Kidney (tissue), 14 donors: ENCODE results near the gene PTPRM. TPM values are rescaled to one million over a fixed set of nuclear protein-coding genes. Genes with fewer than 3 reads are reported as not detected.
A peak's percentile ranks its signal among the peaks of the same experiment; 100 is the strongest.

ENCODE experiments used
- DNase-seq, 5 donors: peaks; one replicate each; pipeline ENCODE4 v3.0.0-alpha.2; 2013 to 2020
- FAIRE-seq: peaks from 2 replicates; lab custom pipeline; 2012; peaks lifted over from hg19 to GRCh38; lab: Jason Lieb, UNC
- H3K27ac ChIP-seq, 2 donors: one replicate each; pipeline ENCODE4 v1.7.0; 2013; ENCODE audit warnings: low read depth in 2 of 2, low read length in 2 of 2, inconsistent platforms in 1 of 2
- H3K27me3 ChIP-seq: one replicate; pipeline ENCODE4 v1.7.1; 2013; ENCODE audit warnings: low read length, inconsistent platforms; ENCODE audit not compliant: control insufficient read depth, insufficient read depth
- H3K36me3 ChIP-seq, 3 donors: one replicate each; pipeline versions ENCODE4 v1.7.0 to v1.7.1; 2013; ENCODE audit warnings: low read length in 3 of 3, control low read depth in 1 of 3, inconsistent platforms in 1 of 3; ENCODE audit not compliant: insufficient read depth in 3 of 3, control insufficient read depth in 2 of 3
- H3K4me1 ChIP-seq, 3 donors: one replicate each; pipeline versions ENCODE4 v1.7.0 to v1.7.1; 2013; ENCODE audit warnings: low read length in 3 of 3, inconsistent platforms in 1 of 3, low read depth in 1 of 3; ENCODE audit not compliant: control insufficient read depth in 2 of 3, insufficient read depth in 2 of 3
- H3K4me3 ChIP-seq, 3 donors: one replicate each; pipeline versions ENCODE4 v1.7.0 to v1.8.1; 2013; ENCODE audit warnings: low read length in 3 of 3, control low read depth in 1 of 3, inconsistent platforms in 1 of 3
- H3K9ac ChIP-seq, 3 donors: one replicate each; pipeline versions ENCODE4 v1.7.0 to v1.7.1; 2013; ENCODE audit warnings: low read length in 3 of 3, control low read depth in 1 of 3, inconsistent platforms in 1 of 3
- H3K9me3 ChIP-seq, 3 donors: one replicate each; pipeline versions ENCODE4 v1.7.0 to v1.7.1; 2013; ENCODE audit warnings: low read length in 3 of 3, control low read depth in 1 of 3, inconsistent platforms in 1 of 3; ENCODE audit not compliant: control insufficient read depth in 2 of 3, insufficient read depth in 1 of 3
- intact Hi-C: fragments of 100-400 bp; cut with DNase I; formaldehyde crosslinking; loops from one replicate; pipeline ENCODE4 v1.11.1; 2022
- polyA plus RNA-seq: library from polyadenylated mRNA; stranded (reverse); fragments of 350-450 nt; fragmentation: Illumina TruSeq; extraction: RNeasy Lipid Tissue Mini Kit (QIAGEN cat#74804); gene quantifications from one replicate; pipeline ENCODE4 v1.2.3, GENCODE V29; 2014; ENCODE audit warnings: low read depth, low replicate concordance; ENCODE audit not compliant: insufficient read depth
- total RNA-seq: library from RNA; stranded (reverse); fragmentation: NEBNext Ultra II Directional; extraction: Animal tissue kit (Norgen Biotek cat#: 25700); gene quantifications from one replicate; pipeline ENCODE4 v1.2.1, GENCODE V29; 2021
- TF ChIP-seq, protein P1 (sequence below): IDR thresholded peaks from 3 replicates; pipeline ENCODE4 v1.5.1; 2012; ENCODE audit warnings: mild to moderate bottlenecking, moderate library complexity, borderline replicate concordance; ENCODE audit not compliant: insufficient read depth; ENCODE audit errors: extremely low read depth
- donor health status: control.
- donor health status: control.
- donor health status: control.
- donor health status: control.
- donor health status: control.
- donor health status: DM: yes; HTN: yes; CAD: no.
- donor health status: Normal renal cell carcinoma (clear cell type).

The PTPRM gene
- total and polyA plus RNA-seq, 2 donors from 2014 or later, result 52.4 to 98.9 TPM

GRCh38 chr18:7953095-7953958, 386.2 kb downstream of the PTPRM start:
- FAIRE-seq, result peak; percentile 53
- peak in 2 of 5 donors; percentile 67 to 81 for DNase-seq
- peak overlapping the region in 1 of 3 donors; percentile 15 for H3K4me3 ChIP-seq

DNA sequence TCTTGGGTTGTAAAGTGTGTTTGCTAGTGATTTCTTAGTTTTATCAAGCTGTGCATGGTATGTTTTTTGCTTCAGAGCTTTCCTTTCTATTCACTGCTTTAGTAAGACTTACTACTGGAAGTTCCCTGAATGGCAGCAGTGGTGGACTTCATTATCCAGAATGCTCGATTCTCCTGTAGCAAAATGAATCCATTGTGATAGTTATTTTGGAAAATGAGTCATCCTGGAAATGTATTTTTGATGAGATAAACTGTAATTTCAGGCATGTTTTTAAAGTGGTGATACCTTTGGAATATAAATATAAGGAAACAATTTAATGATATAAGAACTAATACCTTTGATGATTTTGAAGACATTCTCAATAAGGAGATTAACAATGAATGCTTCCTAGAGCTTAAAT, 387.1 kb downstream of the PTPRM start:
- no peak for FAIRE-seq
- Histone ChIP-seq H3K9ac (no peak overlapping the region), H3K27ac (no peak overlapping the region), H3K27me3 (no peaks in the 10 kb centered on the region), H3K4me3 (no peak overlapping the region), H3K36me3 (peaks cover 0 to 5% (median 0%) of the 10 kb centered on the region in 3 donors), H3K9me3 (no peaks in the 10 kb centered on the region), H3K4me1 (peaks cover 0 to 6% (median 4%) of the 10 kb centered on the region in 3 donors)
- intact Hi-C loops, result no loop called here
- DNase-seq, result no peak
- TF ChIP-seq, protein P1, sequence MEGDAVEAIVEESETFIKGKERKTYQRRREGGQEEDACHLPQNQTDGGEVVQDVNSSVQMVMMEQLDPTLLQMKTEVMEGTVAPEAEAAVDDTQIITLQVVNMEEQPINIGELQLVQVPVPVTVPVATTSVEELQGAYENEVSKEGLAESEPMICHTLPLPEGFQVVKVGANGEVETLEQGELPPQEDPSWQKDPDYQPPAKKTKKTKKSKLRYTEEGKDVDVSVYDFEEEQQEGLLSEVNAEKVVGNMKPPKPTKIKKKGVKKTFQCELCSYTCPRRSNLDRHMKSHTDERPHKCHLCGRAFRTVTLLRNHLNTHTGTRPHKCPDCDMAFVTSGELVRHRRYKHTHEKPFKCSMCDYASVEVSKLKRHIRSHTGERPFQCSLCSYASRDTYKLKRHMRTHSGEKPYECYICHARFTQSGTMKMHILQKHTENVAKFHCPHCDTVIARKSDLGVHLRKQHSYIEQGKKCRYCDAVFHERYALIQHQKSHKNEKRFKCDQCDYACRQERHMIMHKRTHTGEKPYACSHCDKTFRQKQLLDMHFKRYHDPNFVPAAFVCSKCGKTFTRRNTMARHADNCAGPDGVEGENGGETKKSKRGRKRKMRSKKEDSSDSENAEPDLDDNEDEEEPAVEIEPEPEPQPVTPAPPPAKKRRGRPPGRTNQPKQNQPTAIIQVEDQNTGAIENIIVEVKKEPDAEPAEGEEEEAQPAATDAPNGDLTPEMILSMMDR, result no peak

More at GRCh38 chr18:7953095-7953958, 386.2 kb downstream of the PTPRM start:
- Histone ChIP-seq H3K4me1 (peaks cover 0 to 6% (median 4%) of the 10 kb centered on the region in 3 donors), H3K9ac (no peak overlapping the region), H3K36me3 (peaks cover 0 to 5% (median 0%) of the 10 kb centered on the region in 3 donors), H3K9me3 (no peaks in the 10 kb centered on the region), H3K27ac (peak overlapping the region in 1 of 2 donors; percentile 23), H3K27me3 (no peaks in the 10 kb centered on the region)
- intact Hi-C loops, result no loop called here
- TF ChIP-seq, protein P1, result no peak

- Histone ChIP-seq H3K36me3 (peaks cover 0 to 5% (median 0%) of the 10 kb centered on the region in 3 donors), H3K27ac (no peak overlapping the region), H3K4me3 (no peak overlapping the region), H3K4me1 (peaks cover 0 to 6% (median 4%) of the 10 kb centered on the region in 3 donors), H3K27me3 (no peaks in the 10 kb centered on the region), H3K9me3 (no peaks in the 10 kb centered on the region), H3K9ac (no peak overlapping the region)
- FAIRE-seq, result no peak
- peak in 1 of 5 donors; percentile 37 for DNase-seq
- intact Hi-C loops, result no loop called here
- TF ChIP-seq, protein P1, result no peak
Observed at GRCh38 chr18:7955175-7955574, 388.1 kb downstream of the PTPRM start.
